Stimulated activated CD4-positive, alpha-beta T cell treated with anti-CD3 and anti-CD28 coated beads, Interleukin-2, amount 100 ng/mL, for 4 hours (primary cell): ENCODE measurements around the gene KRT84.
"Not testable (repeated sequence)": the region's sequence is repeated elsewhere in the genome, so short reads cannot be mapped to it uniquely, and the experiment has no call there.

ENCODE experiments used
- DNase-seq: peaks from one replicate; pipeline ENCODE4 v3.0.0-alpha.2; 2020; ENCODE audit warnings: low read depth

KRT84 gene

GRCh38 chr12:52360106-52360662, 25.3 kb downstream of the KRT84 start:
- no peak for DNase-seq

GRCh38 chr12:52359621-52360061, 25.8 kb downstream of the KRT84 start:
- no peak for DNase-seq

- DNase-seq, result no peak
These were observed 26.7 kb downstream of the KRT84 start for GRCh38 chr12:52358575-52359350.

GRCh38 chr12:52356762-52357580, 28.5 kb downstream of the KRT84 start:
- no peak for DNase-seq

GRCh38 chr12:52356031-52356761, 29.3 kb downstream of the KRT84 start:
- DNase-seq, result no peak

GRCh38 chr12:52355176-52355575, 30.3 kb downstream of the KRT84 start:
- DNase-seq, result no peak

GRCh38 chr12:52354200-52354599, 31.3 kb downstream of the KRT84 start:
- DNase-seq, result no peak

- no peak for DNase-seq
These were observed 31.7 kb downstream of the KRT84 start for GRCh38 chr12:52353766-52354165.

GRCh38 chr12:52352951-52353350, 32.5 kb downstream of the KRT84 start:
- no peak for DNase-seq

- peak; percentile 6 for DNase-seq
These were observed 34.0 kb downstream of the KRT84 start for GRCh38 chr12:52351196-52352059.

- DNase-seq, result no peak
These were observed 34.7 kb downstream of the KRT84 start for GRCh38 chr12:52350786-52351185.

- DNase-seq, result no peak
These were observed 35.3 kb downstream of the KRT84 start for GRCh38 chr12:52350021-52350620.

GRCh38 chr12:52349196-52349595, 36.3 kb downstream of the KRT84 start:
- no peak for DNase-seq

- DNase-seq, result no peak
These were observed 37.6 kb downstream of the KRT84 start for GRCh38 chr12:52347551-52348510.

GRCh38 chr12:52347016-52347415, 38.4 kb downstream of the KRT84 start:
- no peak for DNase-seq

- DNase-seq, result no peak
These were observed 38.9 kb downstream of the KRT84 start for GRCh38 chr12:52346593-52346992.

- DNase-seq, result not testable (repeated sequence)
These were observed 40.4 kb downstream of the KRT84 start for GRCh38 chr12:52345041-52345440.

- DNase-seq, result no peak
These were observed 41.3 kb downstream of the KRT84 start for GRCh38 chr12:52344111-52344510.

- DNase-seq, result no peak
These were observed 41.9 kb downstream of the KRT84 start for GRCh38 chr12:52343550-52343949.
